Lung (tissue), 12 donors: ENCODE measurements around the gene RASA2. TPM values are rescaled to one million over a fixed set of nuclear protein-coding genes. Genes with fewer than 3 reads are reported as not detected.

ENCODE experiments used
- ATAC-seq: fragments of 200-7000 bp; cut with Tn5 transposase; one replicate; pipeline ENCODE4 v1.9.1; 2020; ENCODE audit warnings: moderate number of reproducible peaks; ENCODE audit not compliant: insufficient read depth, low FRiP score
- DNase-seq, 3 donors: peaks; one replicate each; pipeline ENCODE4 v3.0.0-alpha.2; 2013 to 2017
- H3K27ac ChIP-seq, 2 donors: one replicate each; pipeline ENCODE4 v1.5.1; 2013; ENCODE audit warnings: mild to moderate bottlenecking in 2 of 2, moderate library complexity in 2 of 2, control low read depth in 1 of 2, inconsistent platforms in 1 of 2, low read depth in 1 of 2, low read length in 1 of 2
- H3K27me3 ChIP-seq, 3 donors: one replicate each; pipeline ENCODE4 v1.5.1; 2013; ENCODE audit warnings: low read length in 2 of 3; ENCODE audit not compliant: control insufficient read depth in 3 of 3, insufficient read depth in 3 of 3
- H3K36me3 ChIP-seq, 4 donors: one replicate each; pipeline ENCODE4 v1.5.1; 2013; ENCODE audit warnings: low read length in 4 of 4, mild to moderate bottlenecking in 1 of 4, moderate library complexity in 1 of 4; ENCODE audit not compliant: control insufficient read depth in 4 of 4, insufficient read depth in 4 of 4
- H3K4me1 ChIP-seq, 5 donors: one replicate each; pipeline ENCODE4 v1.5.1; 2013; ENCODE audit warnings: low read length in 5 of 5, mild to moderate bottlenecking in 2 of 5, moderate library complexity in 1 of 5; ENCODE audit not compliant: control insufficient read depth in 5 of 5, insufficient read depth in 5 of 5
- H3K4me3 ChIP-seq: one replicate; pipeline ENCODE4 v1.5.1; 2013; ENCODE audit warnings: mild to moderate bottlenecking, control low read depth, moderate library complexity
- H3K9ac ChIP-seq, 2 donors: one replicate each; pipeline ENCODE4 v1.5.1; 2013; ENCODE audit warnings: low read length in 2 of 2, control low read depth in 1 of 2; ENCODE audit not compliant: insufficient read depth in 1 of 2
- H3K9me3 ChIP-seq, 4 donors: one replicate each; pipeline ENCODE4 v1.5.1; 2013; ENCODE audit warnings: low read length in 3 of 4, mild to moderate bottlenecking in 1 of 4, moderate library complexity in 1 of 4; ENCODE audit not compliant: control insufficient read depth in 4 of 4, insufficient read depth in 3 of 4
- CTCF ChIP-seq: IDR thresholded peaks from 2 replicates; pipeline ENCODE4 v1.5.1; 2012; ENCODE audit warnings: mild to moderate bottlenecking; ENCODE audit errors: control extremely low read depth, extremely low read depth
- WGBS, 2 donors: extraction: QIAGEN DNeasy Blood & Tissue Kit; methylation state at CpG; one replicate each; pipeline ENCODE4 v1.1.7; 2013; 5-methylcytosine and 5-hydroxymethylcytosine counted together
- polyA plus RNA-seq, 2 donors: library from polyadenylated mRNA; stranded (reverse); fragments of 200-250 nt; gene quantifications; one replicate each; pipeline ENCODE4 v1.2.1, GENCODE V29; 2013
- total RNA-seq, 2 donors: library from RNA; depleted of rRNA in 1 of 2; stranded (reverse); fragments of >200 nt in 1 of 2; gene quantifications; one replicate each; pipeline ENCODE4 v1.2.1, GENCODE V29; 2014 to 2021
- donor health status: control.
- donor health status: control.
- donor health status: Bipolar disorder and iron deficiency.
- donor health status: healthy.
- donor health status: DM: yes; HTN: yes; CAD: no.

RASA2 gene
- total and polyA plus RNA-seq, 4 donors: 6.8 to 27.4 (median 12.9) TPM

- peak; percentile 58 to 81 (median 64) for DNase-seq
- no peak overlapping the region for H3K4me3 ChIP-seq
Measured at GRCh38 chr3:141441381-141442364, 45.2 kb upstream of the RASA2 start.

GRCh38 chr3:141442446-141442845 lies 44.4 kb upstream of the RASA2 start:
- Histone ChIP-seq H3K36me3 (peaks cover 33 to 40% (median 38%) of the 10 kb centered on the region in 4 donors), H3K27me3 (no peaks in the 10 kb centered on the region), H3K4me1 (peaks cover 0 to 23% (median 7%) of the 10 kb centered on the region in 5 donors), H3K9me3 (no peaks in the 10 kb centered on the region), H3K27ac (peak overlapping the region; percentile 6 to 45), H3K9ac (peak overlapping the region in 1 of 2 donors; percentile 51), H3K4me3 (no peak overlapping the region)
- no peak for TF ChIP-seq CTCF
- WGBS, 2 donors: 46 to 73% methylated on average over 10 of the region's 10 CpGs
- DNase-seq: peak; percentile 53 to 91 (median 80)
- ATAC-seq: no peak

More at GRCh38 chr3:141441381-141442364, 45.2 kb upstream of the RASA2 start:
- TF ChIP-seq CTCF: peak; percentile 23
- no peaks in the 10 kb centered on the region for H3K27me3 ChIP-seq
- peak; percentile 91 for ATAC-seq
- H3K4me1 ChIP-seq: peaks cover 0 to 25% (median 7%) of the 10 kb centered on the region in 5 donors
- peaks cover 31 to 40% (median 35%) of the 10 kb centered on the region in 4 donors for H3K36me3 ChIP-seq
- peak overlapping the region; percentile 20 to 78 for H3K27ac ChIP-seq
- H3K9me3 ChIP-seq: no peaks in the 10 kb centered on the region
- WGBS, 2 donors: 68 to 77% methylated on average over 10 of the region's 10 CpGs
- no peak overlapping the region for H3K9ac ChIP-seq

- ATAC-seq (no peak), DNase-seq (no peak)
- no peak for TF ChIP-seq CTCF
- Histone ChIP-seq H3K36me3 (peaks cover 33 to 40% (median 38%) of the 10 kb centered on the region in 4 donors), H3K4me1 (peaks cover 0 to 23% (median 7%) of the 10 kb centered on the region in 5 donors), H3K9me3 (no peaks in the 10 kb centered on the region), H3K27me3 (no peaks in the 10 kb centered on the region), H3K4me3 (no peak overlapping the region), H3K27ac (peak overlapping the region; percentile 6 to 76), H3K9ac (peak overlapping the region in 1 of 2 donors; percentile 51)
- WGBS, 2 donors: 74 to 88% methylated on average over 15 of the region's 15 CpGs
Measured at GRCh38 chr3:141442914-141443313, 43.9 kb upstream of the RASA2 start.
